Neuronal stem cell (in vitro differentiated cells): Measurements from ENCODE around the gene ME2.

Experiments
- DNase-seq: peaks from one replicate; pipeline ENCODE4 v3.0.0-alpha.2; 2013; ENCODE audit warnings: low spot score
- H2AFZ ChIP-seq: one replicate; pipeline ENCODE4 v1.6.1; 2013; ENCODE audit warnings: mild to moderate bottlenecking, low read length, inconsistent platforms
- H2AK5ac ChIP-seq: 2 replicates; pipeline ENCODE4 v1.6.1; 2013; ENCODE audit warnings: low read depth, mild to moderate bottlenecking, inconsistent platforms, low read length, moderate library complexity, mixed read lengths
- H2BK120ac ChIP-seq: 2 replicates; pipeline ENCODE4 v1.6.1; 2013; ENCODE audit warnings: low read depth, mild to moderate bottlenecking, inconsistent platforms, low read length, moderate library complexity, mixed read lengths
- H2BK12ac ChIP-seq: one replicate; pipeline ENCODE4 v1.6.1; 2013; ENCODE audit warnings: low read length, inconsistent platforms
- H2BK15ac ChIP-seq: 2 replicates; pipeline ENCODE4 v1.6.1; 2013; ENCODE audit warnings: mild to moderate bottlenecking, low read length, inconsistent platforms, mixed read lengths
- H2BK5ac ChIP-seq: one replicate; pipeline ENCODE4 v1.6.1; 2013; ENCODE audit warnings: inconsistent platforms, mild to moderate bottlenecking, low read length, moderate library complexity
- H3K14ac ChIP-seq: one replicate; pipeline ENCODE4 v1.6.1; 2013; ENCODE audit warnings: low read length, inconsistent platforms
- H3K18ac ChIP-seq: 2 replicates; pipeline ENCODE4 v1.6.1; 2013; ENCODE audit warnings: low read length, inconsistent platforms
- H3K23ac ChIP-seq: 2 replicates; pipeline ENCODE4 v1.6.1; 2013; ENCODE audit warnings: low read depth, mild to moderate bottlenecking, mixed read lengths, low read length, inconsistent platforms; ENCODE audit not compliant: poor library complexity
- H3K27ac ChIP-seq: replicated peaks from 3 replicates; pipeline ENCODE4 v1.5.1; 2013; ENCODE audit warnings: low read length, inconsistent platforms
- H3K27me3 ChIP-seq, 3 experiments: 2 replicates each; pipeline ENCODE4 v1.6.1; 2013; ENCODE audit warnings: low read length in 3 of 3, mild to moderate bottlenecking in 2 of 3, inconsistent platforms in 1 of 3, low read depth in 1 of 3, mixed read lengths in 1 of 3, moderate library complexity in 1 of 3; ENCODE audit not compliant: control insufficient read depth in 3 of 3, insufficient read depth in 3 of 3
- H3K36me3 ChIP-seq, 2 donors: replicated peaks in 1 of 2; 2 replicates each; pipeline ENCODE4 v1.6.1; 2013; ENCODE audit warnings: low read length in 2 of 2; ENCODE audit not compliant: control insufficient read depth in 2 of 2, insufficient read depth in 2 of 2
- H3K4ac ChIP-seq: 2 replicates; pipeline ENCODE4 v1.6.1; 2013; ENCODE audit warnings: inconsistent platforms, mild to moderate bottlenecking, low read length, moderate library complexity
- H3K4me1 ChIP-seq, 2 donors: 1 replicate in 1 of 2; 2 replicates in 1 of 2; pipeline ENCODE4 v1.6.1; 2013; ENCODE audit warnings: low read length in 2 of 2, low read depth in 1 of 2; ENCODE audit not compliant: control insufficient read depth in 2 of 2, insufficient read depth in 1 of 2
- H3K4me2 ChIP-seq: one replicate; pipeline ENCODE4 v1.6.1; 2013; ENCODE audit warnings: mild to moderate bottlenecking, low read length, inconsistent platforms; ENCODE audit not compliant: insufficient read depth, poor library complexity, severe bottlenecking
- H3K4me3 ChIP-seq, 2 donors: 2 replicates each; pipeline ENCODE4 v1.5.1; 2013; ENCODE audit warnings: low read length in 2 of 2, mild to moderate bottlenecking in 2 of 2, inconsistent platforms in 1 of 2, moderate library complexity in 1 of 2
- H3K79me1 ChIP-seq: one replicate; pipeline ENCODE4 v1.6.1; 2013; ENCODE audit warnings: low read depth, mild to moderate bottlenecking, inconsistent platforms, low read length, moderate library complexity
- H3K9ac ChIP-seq: one replicate; pipeline ENCODE4 v1.6.1; 2013; ENCODE audit warnings: mild to moderate bottlenecking, low read depth, low read length, inconsistent platforms; ENCODE audit not compliant: poor library complexity
- H3K9me3 ChIP-seq, 2 donors: replicated peaks in 1 of 2; 2 replicates each; pipeline versions ENCODE3 to v1.6.1; 2013; ENCODE audit warnings: low read length in 2 of 2, mild to moderate bottlenecking in 2 of 2, inconsistent platforms in 1 of 2, low read depth in 1 of 2, mixed read lengths in 1 of 2, moderate library complexity in 1 of 2; ENCODE audit not compliant: control insufficient read depth in 2 of 2, insufficient read depth in 1 of 2
- H4K8ac ChIP-seq: one replicate; pipeline ENCODE4 v1.6.1; 2013; ENCODE audit warnings: low read depth, mild to moderate bottlenecking, inconsistent platforms, low read length, moderate library complexity
- H4K91ac ChIP-seq: one replicate; pipeline ENCODE4 v1.6.1; 2013; ENCODE audit warnings: low read length, low read depth, mild to moderate bottlenecking, inconsistent platforms; ENCODE audit not compliant: poor library complexity
- WGBS, 2 donors: extraction: QIAGEN DNeasy Blood & Tissue Kit; methylation state at CpG; one replicate each; pipeline ENCODE4 v1.1.7; 2013; ENCODE audit warnings: missing lambda C conversion rate in 2 of 2, mixed read lengths in 1 of 2; ENCODE audit not compliant: insufficient read length in 2 of 2, insufficient replicate concordance in 1 of 2; ENCODE audit errors: extremely low coverage in 2 of 2; 5-methylcytosine and 5-hydroxymethylcytosine counted together

Gene ME2

GRCh38 chr18:50866765-50867164 is 12.2 kb upstream of the ME2 start:
- no peaks in the 10 kb centered on the region for H3K27me3 ChIP-seq
- no peak overlapping the region for H2BK5ac ChIP-seq
- H3K9me3 ChIP-seq = no peaks in the 10 kb centered on the region
- H4K8ac ChIP-seq = no peak overlapping the region
- H3K18ac ChIP-seq = no peak overlapping the region
- no peaks in the 10 kb centered on the region for H3K4me1 ChIP-seq
- no peak overlapping the region for H3K14ac ChIP-seq
- no peak overlapping the region for H2AFZ ChIP-seq
- H3K4me2 ChIP-seq = no peak overlapping the region
- H3K79me1 ChIP-seq = no peaks in the 10 kb centered on the region
- no peak overlapping the region for H3K27ac ChIP-seq
- no peak overlapping the region for H3K9ac ChIP-seq
- no peak overlapping the region for H4K91ac ChIP-seq
- H3K23ac ChIP-seq = no peak overlapping the region
- no peak overlapping the region for H2BK120ac ChIP-seq
- H3K36me3 ChIP-seq = no peaks in the 10 kb centered on the region
- H3K4me3 ChIP-seq = no peak overlapping the region
- DNase-seq = no peak
- no peak overlapping the region for H2AK5ac ChIP-seq
- no peak overlapping the region for H2BK15ac ChIP-seq
- no peak overlapping the region for H3K4ac ChIP-seq
- no peak overlapping the region for H2BK12ac ChIP-seq

GRCh38 chr18:50869150-50869549 is 9.8 kb upstream of the ME2 start:
- Histone ChIP-seq H3K4me1 (no peaks in the 10 kb centered on the region), H3K27me3 (no peaks in the 10 kb centered on the region), H4K91ac (no peak overlapping the region), H3K4me3 (no peak overlapping the region), H3K36me3 (no peaks in the 10 kb centered on the region), H3K4ac (no peak overlapping the region), H2AK5ac (no peak overlapping the region), H3K27ac (no peak overlapping the region), H2BK12ac (no peak overlapping the region), H3K9me3 (no peaks in the 10 kb centered on the region), H3K79me1 (no peaks in the 10 kb centered on the region), H4K8ac (no peak overlapping the region), H3K9ac (no peak overlapping the region), H2AFZ (no peak overlapping the region), H3K4me2 (no peak overlapping the region), H3K23ac (no peak overlapping the region), H2BK120ac (no peak overlapping the region), H3K14ac (no peak overlapping the region), H2BK5ac (no peak overlapping the region), H2BK15ac (no peak overlapping the region), H3K18ac (no peak overlapping the region)
- DNase-seq = no peak
- WGBS, 2 donors = no CpG with 5 or more reads among the region's 4 CpGs

GRCh38 chr18:50870138-50870845 is 8.6 kb upstream of the ME2 start:
- no peak overlapping the region for H3K27ac ChIP-seq
- H2AK5ac ChIP-seq = no peak overlapping the region
- no peaks in the 10 kb centered on the region for H3K36me3 ChIP-seq
- H3K14ac ChIP-seq = no peak overlapping the region
- H2BK15ac ChIP-seq = no peak overlapping the region
- H3K9me3 ChIP-seq = no peaks in the 10 kb centered on the region
- H3K4me2 ChIP-seq = no peak overlapping the region
- no peak overlapping the region for H4K91ac ChIP-seq
- DNase-seq = no peak
- no peaks in the 10 kb centered on the region for H3K79me1 ChIP-seq
- H3K4ac ChIP-seq = no peak overlapping the region
- no peak overlapping the region for H3K18ac ChIP-seq
- H3K9ac ChIP-seq = no peak overlapping the region
- H3K4me3 ChIP-seq = no peak overlapping the region
- WGBS, 2 donors = no CpG with 5 or more reads among the region's 7 CpGs
- no peak overlapping the region for H4K8ac ChIP-seq
- no peak overlapping the region for H2BK12ac ChIP-seq
- no peak overlapping the region for H2AFZ ChIP-seq
- H3K4me1 ChIP-seq = peaks cover 2% of the 10 kb centered on the region in 2 donors
- H3K23ac ChIP-seq = no peak overlapping the region
- no peak overlapping the region for H2BK5ac ChIP-seq
- no peaks in the 10 kb centered on the region for H3K27me3 ChIP-seq
- H2BK120ac ChIP-seq = no peak overlapping the region

GRCh38 chr18:50871846-50872245 is 7.1 kb upstream of the ME2 start:
- Histone ChIP-seq H3K23ac (no peak overlapping the region), H2BK120ac (no peak overlapping the region), H3K4ac (no peak overlapping the region), H3K27me3 (no peaks in the 10 kb centered on the region), H3K18ac (no peak overlapping the region), H3K9ac (no peak overlapping the region), H3K27ac (no peak overlapping the region), H3K4me3 (no peak overlapping the region), H2BK15ac (no peak overlapping the region), H3K9me3 (no peaks in the 10 kb centered on the region), H4K8ac (no peak overlapping the region), H3K79me1 (no peaks in the 10 kb centered on the region), H2BK5ac (no peak overlapping the region), H3K4me1 (peaks cover 8 to 15% of the 10 kb centered on the region in 2 donors), H3K4me2 (no peak overlapping the region), H2BK12ac (no peak overlapping the region), H2AFZ (no peak overlapping the region), H4K91ac (no peak overlapping the region), H2AK5ac (no peak overlapping the region), H3K36me3 (no peaks in the 10 kb centered on the region), H3K14ac (no peak overlapping the region)
- no peak for DNase-seq
- WGBS, 2 donors = no CpG with 5 or more reads among the region's 3 CpGs
